ENCODE data around the gene PLXNA2. TPM values are rescaled to one million over a fixed set of nuclear protein-coding genes. Genes with fewer than 3 reads are reported as not detected.

The PLXNA2 gene
- total and polyA plus RNA-seq, 2 experiments from 2014 or later, result 3.7 to 5.4 TPM

DNA sequence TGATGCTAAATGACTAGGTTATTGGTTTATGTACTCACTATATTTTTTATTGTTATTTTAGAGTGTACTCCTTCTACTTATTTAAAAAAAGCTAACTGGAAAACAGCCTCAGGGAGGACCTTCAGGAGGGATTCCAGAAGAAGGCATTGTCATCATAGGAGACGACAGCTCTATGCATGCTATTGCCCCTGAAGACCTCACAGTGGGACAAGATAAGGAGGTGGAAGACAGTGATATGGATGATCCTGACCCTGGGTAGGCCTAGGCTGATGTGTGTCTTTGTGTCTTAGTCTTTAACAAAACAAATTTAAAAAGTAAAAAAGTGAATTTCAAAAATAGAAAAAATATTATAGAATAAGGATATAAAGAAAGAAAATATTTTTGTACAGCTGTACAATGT, 177.6 kb downstream of the PLXNA2 start:
- Histone ChIP-seq H3F3A (ENCODE audit: insufficient read depth) (no peaks in the 10 kb centered on the region), H3K4me1 (ENCODE audit: insufficient read depth) (no peaks in the 10 kb centered on the region), H3K27ac (no peak overlapping the region), H3K4me3 (no peak overlapping the region), H3K27me3 (replicated peaks; ENCODE audit: insufficient read depth) (no peaks in the 10 kb centered on the region), H4K20me1 (ENCODE audit: insufficient read depth) (no peaks in the 10 kb centered on the region), H3K9me3 (ENCODE audit: low read depth) (no peaks in the 10 kb centered on the region), H3K79me2 (ENCODE audit: insufficient read depth) (no peaks in the 10 kb centered on the region), H3K36me3 (ENCODE audit: low read depth) (no peaks in the 10 kb centered on the region), H3K4me2 (ENCODE audit: unreplicated experiment) (no peak overlapping the region), H3K9me2 (ENCODE audit: insufficient read depth) (no peaks in the 10 kb centered on the region), H3K9ac (no peak overlapping the region), H2AFZ (no peak overlapping the region)
- WGBS, 2 experiments (ENCODE audit: low coverage in 1 of 2, low lambda C conversion rate in 2 of 2, missing lambda C conversion rate in 2 of 2), result 76 to 94% methylated on average over 1 of the region's 1 CpG
- no peak for TF ChIP-seq EZH2phosphoT487 (IDR thresholded peaks at IDR 0.05; ENCODE audit: insufficient read depth, low read depth)
- no peak for TF ChIP-seq EZH2 (IDR thresholded peaks at IDR 0.05; ENCODE audit: insufficient read depth, poor library complexity, severe bottlenecking)
- in situ Hi-C loops (cut with MboI), result no loop called here
- no peak for DNase-seq

DNA sequence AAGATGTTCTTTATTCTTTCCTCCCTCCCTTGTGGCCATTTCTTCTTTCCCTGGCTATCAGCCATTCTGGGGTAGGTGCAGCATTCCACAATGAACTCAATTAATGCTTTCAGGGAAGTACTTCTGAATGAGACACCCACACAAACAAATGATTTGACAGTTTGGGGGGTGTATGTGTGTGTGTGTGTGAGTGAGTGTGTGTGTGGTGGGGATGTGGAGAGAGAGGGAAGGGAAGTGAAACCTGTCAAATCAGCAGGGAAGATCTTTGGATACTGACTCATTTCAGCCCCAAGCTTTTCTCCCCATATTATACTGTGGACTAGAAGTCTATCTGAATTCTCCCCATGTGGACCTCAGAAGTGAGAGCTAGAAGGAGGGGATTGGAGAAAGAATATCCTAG, 178.3 kb downstream of the PLXNA2 start:
- Histone ChIP-seq H3K4me2 (ENCODE audit: unreplicated experiment) (no peak overlapping the region), H3K9me3 (ENCODE audit: low read depth) (no peaks in the 10 kb centered on the region), H2AFZ (no peak overlapping the region), H4K20me1 (ENCODE audit: insufficient read depth) (no peaks in the 10 kb centered on the region), H3K9me2 (ENCODE audit: insufficient read depth) (no peaks in the 10 kb centered on the region), H3K27ac (no peak overlapping the region), H3F3A (ENCODE audit: insufficient read depth) (no peaks in the 10 kb centered on the region), H3K79me2 (ENCODE audit: insufficient read depth) (no peaks in the 10 kb centered on the region), H3K4me3 (no peak overlapping the region), H3K4me1 (ENCODE audit: insufficient read depth) (no peaks in the 10 kb centered on the region), H3K9ac (no peak overlapping the region), H3K27me3 (replicated peaks; ENCODE audit: insufficient read depth) (no peaks in the 10 kb centered on the region), H3K36me3 (ENCODE audit: low read depth) (no peaks in the 10 kb centered on the region)
- DNase-seq, result no peak
- TF ChIP-seq EZH2 (IDR thresholded peaks at IDR 0.05; ENCODE audit: insufficient read depth, poor library complexity, severe bottlenecking) (no peak), EZH2phosphoT487 (IDR thresholded peaks at IDR 0.05; ENCODE audit: insufficient read depth, low read depth) (no peak)
- in situ Hi-C loops (cut with MboI), result no loop called here

GRCh38 chr1:208061632-208062031, 182.6 kb downstream of the PLXNA2 start:
- Histone ChIP-seq H3K27ac (no peak overlapping the region), H3F3A (ENCODE audit: insufficient read depth) (no peaks in the 10 kb centered on the region), H3K9ac (no peak overlapping the region), H3K4me2 (ENCODE audit: unreplicated experiment) (no peak overlapping the region), H3K4me1 (ENCODE audit: insufficient read depth) (no peaks in the 10 kb centered on the region), H2AFZ (no peak overlapping the region), H4K20me1 (ENCODE audit: insufficient read depth) (no peaks in the 10 kb centered on the region), H3K9me2 (ENCODE audit: insufficient read depth) (no peaks in the 10 kb centered on the region), H3K27me3 (replicated peaks; ENCODE audit: insufficient read depth) (no peaks in the 10 kb centered on the region), H3K9me3 (ENCODE audit: low read depth) (no peaks in the 10 kb centered on the region), H3K79me2 (ENCODE audit: insufficient read depth) (no peaks in the 10 kb centered on the region), H3K36me3 (ENCODE audit: low read depth) (no peaks in the 10 kb centered on the region), H3K4me3 (no peak overlapping the region)
- TF ChIP-seq EZH2phosphoT487 (IDR thresholded peaks at IDR 0.05; ENCODE audit: insufficient read depth, low read depth) (no peak), EZH2 (IDR thresholded peaks at IDR 0.05; ENCODE audit: insufficient read depth, poor library complexity, severe bottlenecking) (no peak)
- no peak for DNase-seq
- 45 to 50% methylated on average over 3 of the region's 3 CpGs for WGBS, 2 experiments (ENCODE audit: low coverage in 1 of 2, low lambda C conversion rate in 2 of 2, missing lambda C conversion rate in 2 of 2)
- in situ Hi-C loops (cut with MboI), result no loop called here

DNA sequence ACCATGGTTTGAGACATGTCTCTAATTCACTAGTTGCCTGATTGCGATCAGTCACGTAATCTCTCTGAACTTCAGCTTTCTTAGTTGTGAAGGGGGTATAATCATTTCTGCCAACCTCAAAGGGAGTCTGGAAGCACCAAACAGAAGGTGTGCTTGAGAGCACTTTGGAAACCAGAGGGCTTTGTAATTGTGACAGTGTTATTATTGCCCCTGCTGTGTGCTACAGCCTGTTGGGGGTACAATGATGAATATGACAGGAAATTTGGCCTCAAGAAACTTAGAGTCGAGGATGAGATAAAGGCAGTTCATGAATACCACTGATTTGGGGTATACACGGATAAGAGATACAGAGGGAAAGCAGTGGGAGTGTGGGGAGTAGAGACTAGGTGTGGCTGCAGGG, 183.1 kb downstream of the PLXNA2 start:
- DNase-seq, result no peak
- Histone ChIP-seq H3K4me1 (ENCODE audit: insufficient read depth) (no peaks in the 10 kb centered on the region), H4K20me1 (ENCODE audit: insufficient read depth) (no peaks in the 10 kb centered on the region), H3K79me2 (ENCODE audit: insufficient read depth) (no peaks in the 10 kb centered on the region), H3K36me3 (ENCODE audit: low read depth) (no peaks in the 10 kb centered on the region), H3K4me2 (ENCODE audit: unreplicated experiment) (no peak overlapping the region), H3K9me3 (ENCODE audit: low read depth) (no peaks in the 10 kb centered on the region), H3K9ac (no peak overlapping the region), H3K27me3 (replicated peaks; ENCODE audit: insufficient read depth) (no peaks in the 10 kb centered on the region), H2AFZ (no peak overlapping the region), H3K4me3 (no peak overlapping the region), H3K9me2 (ENCODE audit: insufficient read depth) (no peaks in the 10 kb centered on the region), H3K27ac (no peak overlapping the region), H3F3A (ENCODE audit: insufficient read depth) (no peaks in the 10 kb centered on the region)
- in situ Hi-C loops (cut with MboI), result no loop called here
- 95 to 98% methylated on average over 4 of the region's 4 CpGs for WGBS, 2 experiments (ENCODE audit: low coverage in 1 of 2, low lambda C conversion rate in 2 of 2, missing lambda C conversion rate in 2 of 2)
- TF ChIP-seq EZH2phosphoT487 (IDR thresholded peaks at IDR 0.05; ENCODE audit: insufficient read depth, low read depth) (no peak), EZH2 (IDR thresholded peaks at IDR 0.05; ENCODE audit: insufficient read depth, poor library complexity, severe bottlenecking) (no peak)

GRCh38 chr1:208060215-208060869, 183.8 kb downstream of the PLXNA2 start:
- Histone ChIP-seq H3K9me2 (ENCODE audit: insufficient read depth) (no peaks in the 10 kb centered on the region), H3K4me3 (no peak overlapping the region), H3K9me3 (ENCODE audit: low read depth) (no peaks in the 10 kb centered on the region), H3K79me2 (ENCODE audit: insufficient read depth) (no peaks in the 10 kb centered on the region), H3K4me1 (ENCODE audit: insufficient read depth) (no peaks in the 10 kb centered on the region), H3K36me3 (ENCODE audit: low read depth) (no peaks in the 10 kb centered on the region), H3K9ac (no peak overlapping the region), H2AFZ (no peak overlapping the region), H3K27me3 (replicated peaks; ENCODE audit: insufficient read depth) (no peaks in the 10 kb centered on the region), H3F3A (ENCODE audit: insufficient read depth) (no peaks in the 10 kb centered on the region), H3K4me2 (ENCODE audit: unreplicated experiment) (no peak overlapping the region), H4K20me1 (ENCODE audit: insufficient read depth) (no peaks in the 10 kb centered on the region), H3K27ac (no peak overlapping the region)
- no peak for DNase-seq
- in situ Hi-C loops (cut with MboI), result no loop called here
- WGBS, 2 experiments (ENCODE audit: low coverage in 1 of 2, low lambda C conversion rate in 2 of 2, missing lambda C conversion rate in 2 of 2), result 87 to 93% methylated on average over 16 to 17 of the region's 17 CpGs
- TF ChIP-seq EZH2phosphoT487 (IDR thresholded peaks at IDR 0.05; ENCODE audit: insufficient read depth, low read depth), result no peak
- no peak for TF ChIP-seq EZH2 (IDR thresholded peaks at IDR 0.05; ENCODE audit: insufficient read depth, poor library complexity, severe bottlenecking)
